HG03457 (cell line): ENCODE results near the gene ALDH3B1.

Source experiments
- ATAC-seq: cut with Tn5 transposase; IDR thresholded peaks from one replicate; pipeline ENCODE4 v1.9.1; 2021; ENCODE audit warnings: moderate number of reproducible peaks; ENCODE audit not compliant: unreplicated experiment

Gene ALDH3B1

DNA sequence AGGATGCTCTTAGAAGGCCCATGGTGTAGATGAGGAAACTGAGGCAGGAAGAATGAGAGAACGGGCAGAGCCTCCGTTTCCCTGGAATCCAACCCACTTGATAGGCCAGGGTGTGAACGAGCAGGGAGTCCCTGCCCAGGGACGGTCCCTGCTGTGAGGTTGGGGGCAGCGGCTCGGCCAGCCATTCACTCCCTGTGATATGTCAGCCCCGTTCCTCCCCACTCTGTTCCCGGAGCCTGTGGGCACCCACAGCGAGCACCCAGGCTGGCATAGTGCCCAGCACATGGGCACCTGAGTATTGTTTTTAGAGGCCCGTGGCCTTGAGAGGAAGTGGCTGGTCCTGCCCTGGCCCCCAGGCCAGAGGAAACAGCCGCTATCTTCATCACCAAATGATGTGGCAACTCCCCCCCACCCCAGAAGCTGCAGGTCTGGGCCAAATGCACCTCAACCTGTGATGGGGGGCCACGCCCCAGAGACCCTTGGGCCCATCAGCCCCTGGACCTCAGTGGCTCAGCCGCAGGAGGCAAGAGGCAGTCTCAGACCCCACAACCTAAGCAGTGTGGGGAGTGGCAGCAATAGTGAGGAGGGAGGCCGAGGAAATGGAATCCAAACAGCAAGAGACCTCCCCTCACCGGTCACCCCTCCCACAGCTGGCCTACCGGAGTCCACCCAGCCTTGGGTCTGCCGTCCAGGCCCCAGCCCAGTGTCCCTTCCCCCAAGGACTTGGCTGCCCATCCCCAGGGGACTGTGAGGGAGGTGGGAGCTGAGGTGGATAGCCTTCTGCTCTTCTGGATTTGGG, 2.1 kb downstream of the ALDH3B1 start:
- ATAC-seq: no peak

GRCh38 chr11:68012843-68013610, 2.9 kb downstream of the ALDH3B1 start:
- no peak for ATAC-seq

DNA sequence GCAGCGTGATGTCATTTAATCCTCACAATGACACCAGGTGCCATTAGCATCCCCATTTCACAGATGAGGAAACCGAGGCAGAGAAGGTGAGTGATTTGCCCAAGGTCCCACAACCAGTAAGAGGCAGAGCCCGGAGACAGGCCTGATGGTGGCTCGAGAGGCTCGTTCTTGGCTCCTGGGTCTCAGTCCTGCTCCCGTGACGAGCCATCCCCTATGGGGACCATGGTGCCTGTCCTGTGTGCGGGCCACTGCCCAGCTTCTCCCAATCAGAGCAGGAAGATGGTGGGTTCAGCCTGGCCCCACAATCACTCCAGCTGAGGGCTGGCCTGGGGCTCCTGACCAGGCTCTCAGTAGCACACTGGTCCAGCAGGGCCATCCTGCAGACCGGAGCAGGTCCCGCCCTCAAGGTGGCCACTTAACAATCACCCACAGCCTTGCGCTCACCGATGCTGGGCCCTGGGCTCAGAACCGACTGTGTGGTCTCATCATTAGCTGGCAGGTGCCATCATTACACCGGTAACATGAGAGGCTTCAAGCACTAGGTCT, 3.6 kb downstream of the ALDH3B1 start:
- ATAC-seq: no peak

- ATAC-seq: no peak
Measured at GRCh38 chr11:68014157-68014946, 4.2 kb downstream of the ALDH3B1 start.

GRCh38 chr11:68014947-68015447, 4.9 kb downstream of the ALDH3B1 start:
- no peak for ATAC-seq

DNA sequence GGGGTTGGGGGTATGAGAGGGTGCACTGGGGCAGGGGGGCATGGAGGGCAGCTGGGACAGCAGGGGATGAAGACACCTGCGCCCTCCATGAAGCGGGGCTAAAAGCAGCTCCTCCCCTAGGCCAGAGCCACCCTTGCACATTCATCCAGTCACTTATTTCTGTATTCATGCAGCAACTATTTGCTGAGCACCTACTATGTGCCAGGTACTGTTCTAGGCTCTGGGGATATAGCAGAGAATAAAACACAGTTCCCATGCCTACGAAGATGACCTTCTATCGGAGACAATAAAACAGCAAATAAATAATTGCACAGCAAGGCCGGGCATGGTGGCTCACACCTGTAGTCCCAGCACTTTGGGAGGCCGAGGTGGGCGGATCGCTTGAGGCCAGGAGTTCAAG, 5.3 kb downstream of the ALDH3B1 start:
- no peak for ATAC-seq

GRCh38 chr11:68016161-68016903, 6.2 kb downstream of the ALDH3B1 start:
- ATAC-seq: no peak

GRCh38 chr11:68016904-68017817, 7.0 kb downstream of the ALDH3B1 start:
- no peak for ATAC-seq

DNA sequence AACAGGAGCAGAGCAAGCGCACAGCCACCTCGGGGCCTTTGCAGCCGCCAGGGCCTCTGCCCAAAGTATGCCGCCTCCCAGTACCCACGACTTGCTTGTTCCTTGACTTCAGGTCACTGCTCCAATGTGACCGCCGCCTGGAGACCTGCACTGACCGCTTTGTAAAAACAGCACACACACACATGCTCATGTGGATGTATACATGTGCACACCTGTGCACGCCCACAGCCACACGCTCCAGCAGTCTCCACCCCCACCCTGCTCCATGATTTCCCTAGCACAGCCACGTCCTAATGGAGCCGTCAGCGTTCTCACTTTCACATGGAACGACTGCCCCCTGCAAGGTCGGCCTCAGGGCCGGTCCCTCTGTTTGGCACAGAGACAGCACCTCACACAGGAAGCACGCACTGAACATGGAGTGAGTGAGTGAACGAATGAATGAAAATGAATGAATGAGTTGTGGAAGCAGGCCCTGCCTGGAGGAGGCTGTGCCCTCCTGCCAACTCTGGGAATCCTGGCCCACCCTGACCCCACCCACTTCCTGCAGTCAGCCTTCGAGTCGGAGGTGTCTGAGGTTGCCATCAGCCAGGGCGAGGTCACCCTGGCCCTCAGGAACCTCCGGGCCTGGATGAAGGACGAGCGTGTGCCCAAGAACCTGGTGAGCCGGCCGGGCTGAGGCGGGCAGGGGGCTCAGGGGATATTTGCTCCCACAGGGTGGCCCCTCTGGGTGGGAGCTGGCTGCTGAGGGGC, 8.0 kb downstream of the ALDH3B1 start:
- ATAC-seq: no peak

DNA sequence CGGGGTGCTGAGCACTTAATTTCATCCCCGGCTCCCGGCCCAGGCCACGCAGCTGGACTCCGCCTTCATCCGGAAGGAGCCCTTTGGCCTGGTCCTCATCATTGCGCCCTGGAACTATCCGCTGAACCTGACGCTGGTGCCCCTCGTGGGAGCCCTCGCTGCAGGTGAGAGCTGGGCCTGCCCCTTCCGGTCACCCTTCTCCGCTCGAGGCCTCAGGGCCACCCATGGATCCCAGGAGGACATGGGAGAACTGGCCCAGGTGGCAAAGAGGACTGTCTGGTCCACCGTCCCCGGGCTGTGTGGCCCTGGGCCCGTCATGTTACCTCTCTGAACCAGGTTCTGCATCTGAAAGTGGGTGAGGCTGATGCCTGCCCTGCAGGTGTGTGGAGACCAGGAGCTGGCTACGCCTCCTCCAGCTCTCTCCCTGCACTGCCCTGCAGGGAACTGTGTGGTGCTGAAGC, 8.6 kb downstream of the ALDH3B1 start:
- no peak for ATAC-seq

GRCh38 chr11:68019486-68019885, 9.4 kb downstream of the ALDH3B1 start:
- no peak for ATAC-seq

DNA sequence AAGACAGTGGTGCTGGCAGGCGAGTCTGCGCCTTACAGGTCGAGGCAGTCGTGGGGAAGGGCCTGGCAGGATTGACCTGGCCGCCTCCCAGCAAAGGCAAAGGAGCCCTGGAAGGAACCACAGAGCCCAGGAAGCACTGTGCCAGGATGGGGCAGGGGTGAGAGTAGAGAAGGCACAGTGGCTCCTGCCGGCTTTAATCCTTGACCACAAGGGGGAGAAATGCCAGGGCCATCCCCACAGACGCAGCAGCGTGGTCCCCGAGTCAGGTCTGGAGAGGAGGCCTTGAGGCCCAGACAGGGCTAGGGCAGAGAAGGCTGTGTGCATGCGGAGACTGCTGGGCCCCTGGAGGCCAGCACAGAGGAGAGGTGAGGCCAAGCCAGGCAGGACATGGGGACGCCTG, 10.4 kb downstream of the ALDH3B1 start:
- ATAC-seq: no peak

DNA sequence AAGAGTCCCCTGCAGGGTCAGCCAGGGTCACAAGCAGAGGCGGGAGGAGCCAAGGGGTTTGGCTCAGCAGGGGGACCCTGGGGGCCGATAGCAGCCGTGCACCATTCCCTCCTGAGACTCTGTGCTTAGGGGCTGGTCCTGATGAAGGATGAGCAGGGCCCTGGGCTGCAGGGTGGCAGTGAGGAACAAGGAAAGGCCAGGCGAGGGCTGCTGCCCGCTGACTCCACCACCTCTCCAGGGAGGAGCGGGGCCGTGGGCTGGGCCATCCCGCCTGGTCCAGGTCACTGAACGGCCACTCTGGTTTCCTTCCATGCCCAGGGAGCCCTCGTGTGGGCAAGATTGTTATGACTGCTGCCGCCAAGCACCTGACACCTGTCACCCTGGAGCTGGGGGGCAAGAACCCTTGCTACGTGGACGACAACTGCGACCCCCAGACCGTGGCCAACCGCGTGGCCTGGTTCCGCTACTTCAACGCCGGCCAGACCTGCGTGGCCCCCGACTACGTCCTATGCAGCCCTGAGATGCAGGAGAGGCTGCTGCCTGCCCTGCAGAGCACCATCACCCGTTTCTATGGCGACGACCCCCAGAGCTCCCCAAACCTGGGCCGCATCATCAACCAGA, 11.2 kb downstream of the ALDH3B1 start:
- no peak for ATAC-seq

DNA sequence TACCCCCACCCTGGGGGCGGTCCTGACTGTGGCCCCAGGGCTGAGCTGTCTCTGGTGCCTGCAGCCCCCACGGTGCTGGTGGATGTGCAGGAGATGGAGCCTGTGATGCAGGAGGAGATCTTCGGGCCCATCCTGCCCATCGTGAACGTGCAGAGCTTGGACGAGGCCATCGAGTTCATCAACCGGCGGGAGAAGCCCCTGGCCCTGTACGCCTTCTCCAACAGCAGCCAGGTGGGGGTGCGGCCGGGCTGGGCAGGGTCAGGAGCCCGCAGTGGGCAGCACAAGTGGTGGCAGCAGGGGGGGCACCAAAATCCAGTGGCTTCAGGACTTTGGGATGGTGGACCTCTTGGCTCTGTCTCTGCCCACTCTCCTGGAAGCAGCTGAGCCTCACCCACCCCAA, 12.4 kb downstream of the ALDH3B1 start:
- ATAC-seq: no peak

- ATAC-seq: no peak
Measured at GRCh38 chr11:68024508-68024907, 14.4 kb downstream of the ALDH3B1 start.

DNA sequence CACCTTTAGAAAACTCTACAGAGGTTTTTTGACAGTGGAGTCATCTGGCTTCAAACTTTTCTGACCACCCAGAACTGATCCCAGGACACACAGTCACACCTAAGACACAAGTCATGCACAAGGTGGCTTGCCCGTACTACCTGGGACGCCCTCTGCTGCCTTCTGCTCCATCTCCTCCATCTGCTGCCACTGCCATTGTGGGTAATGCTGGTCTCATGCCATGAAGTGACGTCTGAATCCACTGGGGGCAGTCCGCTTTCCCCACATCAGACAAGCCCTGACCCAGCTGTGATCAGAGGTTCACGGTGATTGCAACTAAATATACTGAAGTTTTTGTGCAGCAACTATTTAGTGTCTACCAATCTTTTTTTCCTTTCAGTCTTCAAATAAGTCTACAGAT, 14.9 kb downstream of the ALDH3B1 start:
- no peak for ATAC-seq

GRCh38 chr11:68026391-68027105, 16.4 kb downstream of the ALDH3B1 start:
- ATAC-seq: no peak
